Activated CD4-positive, alpha-beta T cell treated with anti-CD3 and anti-CD28 coated beads, Interleukin-2, Interleukin-6, amounts not matched to agents 100 ng/mL and 50 ng/mL, durations not matched to agents 16 hours and 8 hours (primary cell): ENCODE measurements around the gene PRTFDC1.
"Not testable (repeated sequence)": the region's sequence is repeated elsewhere in the genome, so short reads cannot be mapped to it uniquely, and the experiment has no call there.

Source experiments
- DNase-seq: peaks from one replicate; pipeline ENCODE4 v3.0.0-alpha.2; 2020

PRTFDC1 gene

DNA sequence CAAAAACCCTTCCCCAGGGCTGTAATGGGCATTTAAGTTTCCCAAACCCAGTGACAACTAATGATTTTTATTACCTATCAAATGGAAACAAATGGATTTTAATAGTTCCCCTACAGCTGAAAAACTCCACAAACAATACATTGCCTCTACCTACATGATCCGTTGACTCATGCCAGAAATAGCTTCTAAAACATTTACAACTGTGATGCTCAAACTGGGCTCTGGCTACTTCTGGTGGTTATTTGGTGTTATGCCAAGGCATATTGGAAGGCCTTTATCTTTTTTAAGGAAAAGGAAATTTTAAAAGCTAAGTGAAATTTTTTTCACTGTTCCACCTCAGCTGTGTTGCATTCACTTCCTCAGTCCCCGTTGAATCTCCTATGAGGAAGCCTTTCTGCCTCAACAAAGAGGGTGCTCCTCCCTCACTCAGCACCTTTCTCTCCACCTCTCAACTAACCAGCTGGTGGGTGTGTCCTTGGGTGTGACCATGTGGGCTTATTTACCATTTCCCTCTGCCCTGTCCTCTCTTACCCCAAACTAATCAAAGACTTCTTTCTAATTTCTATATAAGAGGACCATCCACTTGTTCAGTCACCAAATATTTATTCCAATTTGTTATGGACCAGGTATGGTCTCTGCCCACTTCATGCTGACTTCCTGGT lies 82.9 kb downstream of the PRTFDC1 start:
- no peak for DNase-seq

DNA sequence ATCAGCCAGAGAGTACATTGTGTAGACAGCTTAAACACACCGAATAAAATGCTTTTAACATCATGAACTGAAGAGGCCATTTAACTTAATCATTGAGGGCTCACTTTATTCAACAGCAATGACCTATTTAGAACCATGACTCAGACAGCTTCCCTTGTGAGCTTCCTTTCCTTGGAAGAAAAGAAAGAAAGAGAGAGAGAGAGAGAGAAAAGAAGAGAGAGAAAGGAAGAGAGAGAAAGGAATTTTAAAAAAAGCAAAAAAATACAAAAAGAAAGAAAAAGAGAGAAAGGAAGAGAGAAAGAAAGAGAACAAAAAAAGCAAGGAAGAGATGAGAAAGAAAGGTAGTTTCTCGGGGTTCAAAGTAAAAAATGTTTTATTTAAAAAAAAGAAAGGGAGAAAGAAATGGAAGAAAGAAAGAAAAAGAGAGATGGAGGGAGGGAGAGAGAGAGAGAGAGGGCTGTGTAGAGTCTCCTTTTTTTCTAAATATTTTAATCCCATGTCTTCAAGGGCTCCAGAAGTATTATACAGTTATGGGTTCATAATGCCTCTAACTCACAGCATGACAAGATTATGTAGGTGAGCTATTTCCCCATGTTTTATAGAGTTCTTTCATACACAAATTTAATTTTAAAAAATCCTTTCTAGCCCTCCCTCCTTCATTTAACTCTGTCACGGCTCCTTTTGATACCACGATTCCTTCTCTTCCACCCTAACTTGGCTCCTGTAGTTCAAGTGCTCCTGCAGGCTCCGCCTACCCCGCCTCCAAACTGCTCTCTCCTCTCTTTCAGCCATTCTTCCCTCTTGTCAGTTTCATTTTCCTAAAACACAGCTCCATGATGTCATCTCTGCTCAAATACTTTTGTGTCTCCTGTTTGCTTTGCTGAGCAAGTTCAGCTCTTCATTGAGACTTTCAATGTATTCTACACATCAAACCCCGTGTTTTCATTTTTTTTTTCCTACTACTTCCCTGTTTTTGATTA lies 85.5 kb downstream of the PRTFDC1 start:
- DNase-seq: no peak

GRCh38 chr10:24865783-24866182 lies 86.6 kb downstream of the PRTFDC1 start:
- DNase-seq: no peak

GRCh38 chr10:24862589-24862988 lies 89.8 kb downstream of the PRTFDC1 start:
- no peak for DNase-seq

- DNase-seq: no peak
Observed at GRCh38 chr10:24858288-24859270, 93.8 kb downstream of the PRTFDC1 start.

DNA sequence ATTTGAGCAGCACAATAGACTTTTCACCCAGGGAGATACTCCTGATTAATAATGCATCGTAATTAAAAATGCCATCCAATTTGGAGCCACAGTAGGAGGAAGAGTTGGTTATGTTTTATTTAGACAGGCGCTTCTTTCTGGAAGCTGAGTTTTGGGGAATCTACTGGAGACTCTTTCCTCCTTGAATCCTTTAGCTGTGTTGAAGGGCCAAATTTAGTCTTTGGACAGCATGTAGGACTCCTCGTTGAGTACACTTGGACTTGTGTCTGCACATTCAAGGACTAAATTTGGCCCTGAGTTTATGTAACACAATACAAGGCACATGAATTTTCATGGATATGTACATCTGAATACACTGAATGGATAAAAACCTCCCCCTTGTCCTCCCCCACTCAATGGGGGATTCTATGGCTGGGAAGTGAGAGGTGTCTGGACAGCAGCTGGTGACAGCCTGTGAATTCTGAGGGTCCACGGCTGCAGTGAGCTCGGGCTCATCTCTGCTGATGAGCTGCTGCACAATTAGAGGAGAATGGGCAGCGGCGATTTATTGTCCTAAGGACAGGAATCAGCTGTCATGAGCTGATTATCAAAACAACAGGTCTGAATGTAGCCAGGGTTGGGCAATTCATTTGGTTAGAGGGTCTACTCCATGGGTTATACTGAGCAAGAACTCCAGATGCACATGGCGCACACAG lies 95.2 kb downstream of the PRTFDC1 start:
- DNase-seq: no peak

DNA sequence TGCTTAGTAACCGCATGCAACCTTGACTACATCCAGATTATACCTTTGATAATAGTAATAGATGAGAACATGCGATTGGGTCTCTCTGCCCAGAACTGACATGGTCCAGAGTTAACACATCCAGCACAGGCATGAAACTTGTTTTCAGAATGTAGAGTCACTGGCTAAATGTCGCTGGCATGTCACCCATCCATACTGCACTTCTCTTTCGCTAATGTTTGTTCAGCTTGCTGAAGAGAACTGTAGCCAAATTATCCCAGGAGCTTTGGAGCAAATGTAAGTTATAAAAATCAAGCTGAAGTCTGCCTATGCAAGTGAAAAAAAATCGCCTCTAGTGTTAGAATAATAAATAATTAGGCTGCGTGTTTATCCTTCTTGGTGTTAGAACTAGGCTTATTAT lies 98.2 kb downstream of the PRTFDC1 start:
- no peak for DNase-seq

- DNase-seq: no peak
Observed at GRCh38 chr10:24853661-24854060, 98.7 kb downstream of the PRTFDC1 start.

GRCh38 chr10:24851629-24852028 lies 100.8 kb downstream of the PRTFDC1 start:
- DNase-seq: no peak

DNA sequence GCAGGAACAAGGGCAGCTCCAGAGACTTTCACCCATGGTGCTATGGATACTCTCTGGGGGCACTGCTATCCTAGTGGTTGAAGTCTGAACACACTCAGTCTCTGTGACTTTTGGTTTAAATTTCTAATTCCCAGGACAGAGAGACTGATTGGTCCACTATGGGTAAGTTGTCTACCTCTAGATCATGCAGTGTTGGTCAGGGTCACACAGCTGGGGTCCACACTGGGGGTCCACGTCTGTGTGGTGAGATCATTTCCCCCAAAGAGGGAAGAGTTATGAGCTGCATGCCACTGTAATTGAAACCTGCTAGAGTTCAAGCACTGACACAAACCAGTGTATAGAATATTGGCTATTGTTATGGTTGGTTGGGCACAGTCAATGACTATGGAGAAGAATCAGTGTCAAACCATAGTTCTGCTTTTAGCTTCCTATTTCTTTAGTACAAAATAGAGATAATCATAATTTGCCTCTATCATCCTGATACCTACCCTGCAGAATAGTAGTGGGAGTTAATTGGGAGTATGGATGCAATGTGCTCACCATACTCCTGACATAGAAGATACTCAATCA lies 101.6 kb downstream of the PRTFDC1 start:
- DNase-seq: no peak

- DNase-seq: no peak
Observed at GRCh38 chr10:24849501-24850299, 102.7 kb downstream of the PRTFDC1 start.

DNA sequence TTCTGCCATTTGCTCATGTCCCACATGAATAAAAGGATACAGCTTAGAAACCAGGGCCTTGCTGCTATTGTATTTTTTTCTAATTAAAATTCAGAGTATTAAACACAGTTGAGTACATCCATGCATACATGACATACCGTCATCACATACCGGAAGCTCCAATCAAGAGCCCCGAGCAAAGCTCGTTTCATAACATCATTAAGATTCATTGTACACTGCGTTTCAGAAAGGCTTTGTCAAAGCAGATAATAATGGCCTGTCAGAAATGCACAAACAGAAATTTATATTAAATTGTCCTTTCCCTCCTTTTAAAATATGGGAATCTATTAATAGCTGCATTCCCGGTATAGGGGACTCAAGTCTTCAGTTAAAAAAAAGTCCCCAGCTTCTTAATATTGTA lies 103.4 kb downstream of the PRTFDC1 start:
- DNase-seq: no peak

DNA sequence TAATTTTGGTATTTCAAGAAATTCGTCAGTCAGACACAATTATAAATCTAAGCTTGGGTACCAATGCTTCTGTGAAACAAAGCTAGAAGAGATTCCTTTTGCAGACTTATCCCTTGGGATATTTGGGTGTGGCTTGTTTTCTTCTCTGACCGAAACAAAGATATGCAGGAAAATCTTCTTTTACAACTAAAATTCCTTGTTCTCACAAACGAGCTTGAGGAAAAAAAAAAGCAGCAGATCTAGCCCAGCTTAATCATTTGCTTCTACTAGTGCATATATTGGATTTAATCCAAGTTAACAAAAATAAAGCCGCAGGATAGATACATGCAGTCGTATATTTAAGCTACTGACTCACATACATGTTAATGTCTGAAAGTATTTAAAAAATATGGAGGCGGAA lies 104.2 kb downstream of the PRTFDC1 start:
- no peak for DNase-seq

DNA sequence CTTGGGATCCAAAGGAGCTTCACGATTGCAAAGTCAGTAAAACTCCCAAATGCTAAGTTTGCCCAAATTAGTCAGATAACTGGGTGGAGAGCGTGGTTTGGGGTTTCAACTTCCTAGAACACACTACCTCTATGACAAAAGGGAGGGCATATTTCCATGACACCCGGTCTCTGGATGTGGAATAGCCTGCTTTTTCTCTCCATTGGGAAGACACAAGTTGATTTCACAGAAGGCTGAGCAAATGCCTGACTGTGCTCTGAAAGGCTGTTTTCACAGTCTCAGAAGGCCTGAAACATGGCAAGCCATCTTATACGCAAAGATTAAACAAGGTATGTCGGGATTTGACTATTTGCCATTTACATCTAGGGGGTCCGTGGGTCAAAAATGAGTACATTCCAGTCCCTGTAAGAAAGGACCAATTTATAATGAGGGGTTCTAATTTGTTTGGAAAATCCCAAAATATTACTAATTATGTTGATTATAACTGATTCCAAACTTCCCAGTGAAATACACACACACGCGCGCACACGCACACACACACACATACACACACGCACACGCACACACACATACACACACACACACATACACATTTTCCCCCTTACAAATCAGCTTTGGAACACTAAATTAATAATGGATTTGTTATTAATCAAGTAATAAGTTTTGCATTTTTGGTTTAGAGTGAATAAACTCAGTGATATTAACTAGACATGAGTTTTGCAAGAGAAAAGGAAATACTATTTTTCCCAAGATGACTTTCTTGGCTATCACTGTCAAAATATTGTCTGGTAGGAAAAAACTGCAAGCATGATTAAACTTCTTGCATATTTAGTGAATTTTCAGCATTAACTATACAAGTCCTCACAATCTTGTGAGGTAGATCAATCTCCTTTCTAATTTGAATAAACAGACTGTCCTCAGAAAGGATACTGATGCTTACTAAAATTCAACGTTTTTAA lies 105.0 kb downstream of the PRTFDC1 start:
- no peak for DNase-seq

GRCh38 chr10:24844742-24845141 lies 107.7 kb downstream of the PRTFDC1 start:
- DNase-seq: no peak

DNA sequence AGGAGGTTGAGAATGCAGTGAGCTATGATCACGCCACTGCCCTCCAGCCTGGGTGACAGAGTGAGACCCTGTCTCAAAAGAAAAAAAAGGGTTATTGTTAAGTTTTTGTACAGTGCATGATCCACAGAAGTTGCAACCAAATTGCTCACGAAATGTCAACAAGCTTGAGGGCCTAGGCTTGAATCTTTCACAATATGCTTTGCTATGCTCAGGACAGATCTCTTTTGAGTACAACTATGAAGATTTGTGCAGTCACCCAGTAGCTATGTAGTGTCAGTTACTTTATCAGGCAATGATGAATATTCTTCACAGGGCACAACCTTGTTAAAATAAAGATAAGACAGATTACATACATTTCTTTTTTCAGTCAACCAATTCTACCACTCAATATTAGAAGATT lies 109.2 kb downstream of the PRTFDC1 start:
- DNase-seq: no peak

- no peak for DNase-seq
Observed at GRCh38 chr10:24842856-24843255, 109.5 kb downstream of the PRTFDC1 start.

DNA sequence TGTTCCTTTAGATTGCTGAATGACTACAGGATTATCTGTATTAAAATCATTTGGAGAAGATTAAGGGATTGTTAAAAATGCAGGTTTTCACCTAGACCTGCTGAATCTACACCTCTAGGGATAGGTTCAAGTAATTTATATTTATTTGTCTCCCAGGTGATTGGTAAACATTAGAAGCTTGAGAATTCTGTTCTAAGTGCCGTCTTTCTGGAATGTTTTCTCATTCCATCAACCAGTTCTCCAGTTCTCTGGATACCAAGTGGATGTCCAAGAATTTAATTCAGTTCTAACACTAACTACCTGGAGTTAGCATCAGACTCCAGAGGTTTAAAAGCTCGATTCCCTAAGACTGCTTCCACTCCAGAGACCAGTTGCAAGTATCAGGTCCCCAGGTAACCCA lies 110.9 kb downstream of the PRTFDC1 start:
- no peak for DNase-seq

GRCh38 chr10:24840784-24841183 lies 111.6 kb downstream of the PRTFDC1 start:
- no peak for DNase-seq

DNA sequence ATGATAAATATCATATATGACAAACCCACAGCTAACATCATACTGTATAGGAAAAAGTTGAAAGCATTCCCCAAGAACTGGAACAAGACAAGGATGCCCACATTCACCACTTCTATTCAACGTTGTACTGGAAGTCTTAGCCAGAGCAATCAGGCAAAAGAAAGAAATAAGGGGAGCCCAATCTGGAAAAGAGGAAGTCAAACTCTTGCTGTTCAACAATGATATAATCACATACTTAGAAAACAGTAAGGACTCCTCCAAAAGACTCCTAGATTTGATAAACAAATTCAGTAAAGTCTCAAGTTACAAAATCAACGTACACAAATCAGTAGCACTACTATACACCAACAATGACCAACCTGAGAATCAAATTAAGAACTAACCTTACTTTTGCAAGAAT lies 114.6 kb downstream of the PRTFDC1 start:
- DNase-seq: not testable (repeated sequence)
